Posterior cingulate gyrus (tissue), 11 donors: ENCODE data around the gene SLC25A12.
"Not testable (repeated sequence)": the region's sequence is repeated elsewhere in the genome, so short reads cannot be mapped to it uniquely, and the experiment has no call there.

Experiments used
- DNase-seq, 10 donors: peaks; one replicate each; pipeline versions ENCODE4 v3.0.0 to v3.0.0-alpha.2; 2020 to 2021; ENCODE audit warnings: mixed read lengths in 3 of 10
- intact Hi-C: fragments of 100-400 bp; cut with DNase I; formaldehyde crosslinking; loops from one replicate; pipeline ENCODE4 v1.15.1; 2023

The SLC25A12 gene

GRCh38 chr2:171794918-171795317, 99.1 kb downstream of the SLC25A12 start:
- no peak for DNase-seq
- intact Hi-C loops = no loop called here

DNA sequence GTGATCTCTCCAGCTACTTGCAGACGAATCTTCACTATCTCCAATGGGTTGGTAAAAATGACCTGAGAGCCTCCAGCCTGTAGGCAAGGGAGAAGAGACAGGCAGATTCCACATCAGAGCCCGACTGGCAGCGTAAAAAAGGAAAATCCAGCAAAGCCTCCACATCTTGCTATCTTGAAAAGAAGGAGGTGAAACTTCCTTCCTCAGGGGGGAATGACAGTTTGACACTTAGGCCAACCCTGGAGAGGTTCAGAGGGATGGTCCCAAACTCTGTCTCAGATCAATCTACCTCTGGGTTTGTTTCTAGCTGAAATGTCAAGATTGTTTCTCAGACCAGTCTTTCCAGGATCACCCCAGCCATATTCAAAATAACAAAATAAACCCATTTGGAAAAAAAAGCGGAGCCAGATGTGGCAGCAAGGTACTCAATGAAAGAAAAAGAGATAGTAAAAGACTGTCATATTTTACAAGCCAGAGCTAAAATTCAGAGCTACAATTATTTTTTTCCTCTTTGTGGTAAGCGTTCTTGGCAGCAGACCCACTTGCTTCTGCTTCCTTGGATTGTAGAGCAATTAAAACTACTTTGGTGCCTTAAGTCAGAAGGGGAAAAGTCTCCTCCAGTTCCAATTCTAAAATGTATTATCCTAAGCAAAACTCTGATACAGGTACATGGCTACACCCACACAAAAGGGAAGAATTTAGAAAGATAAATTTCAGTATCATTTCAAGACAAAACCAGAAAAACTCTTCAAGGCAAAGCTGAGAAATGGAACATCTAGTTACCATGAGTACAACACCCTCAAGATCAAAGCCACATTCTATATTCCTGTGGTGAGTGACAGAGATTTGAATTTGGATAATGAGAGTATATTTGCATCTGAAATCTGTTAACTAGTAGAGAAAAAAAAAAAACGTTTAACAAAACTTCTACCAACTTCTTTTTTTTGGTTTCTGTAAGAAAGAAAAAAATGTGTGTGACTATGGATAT, 100.1 kb downstream of the SLC25A12 start:
- DNase-seq = no peak
- intact Hi-C loops = no loop called here

- DNase-seq = no peak
- intact Hi-C loops = no loop called here
Measured at GRCh38 chr2:171792886-171793580, 101.0 kb downstream of the SLC25A12 start.

DNA sequence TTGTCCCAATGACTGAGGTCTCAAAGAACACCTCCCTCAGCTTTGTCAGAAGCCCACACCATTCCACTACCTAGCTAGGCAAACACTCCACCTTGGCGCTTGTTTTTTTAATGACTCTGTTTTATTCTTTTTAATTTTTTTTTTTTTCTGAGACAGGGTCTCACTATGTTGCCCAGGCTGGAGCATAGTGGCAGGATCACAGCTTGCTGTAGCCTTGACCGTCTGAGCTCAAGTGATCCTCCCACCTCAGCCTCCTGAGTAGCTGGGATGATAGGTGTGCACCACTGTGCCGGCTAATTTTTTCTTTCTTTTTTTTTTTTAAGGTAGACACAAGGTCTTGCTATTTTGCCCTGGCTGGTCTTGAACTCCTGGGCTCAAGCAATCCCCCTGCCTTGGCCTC, 101.9 kb downstream of the SLC25A12 start:
- intact Hi-C loops = no loop called here
- DNase-seq = no peak

GRCh38 chr2:171791361-171791760, 102.7 kb downstream of the SLC25A12 start:
- DNase-seq = no peak
- intact Hi-C loops = no loop called here

GRCh38 chr2:171789956-171790355, 104.1 kb downstream of the SLC25A12 start:
- DNase-seq = no peak
- intact Hi-C loops = no loop called here

- no peak for DNase-seq
- intact Hi-C loops = no loop called here
Measured at GRCh38 chr2:171788316-171788993, 105.6 kb downstream of the SLC25A12 start.

DNA sequence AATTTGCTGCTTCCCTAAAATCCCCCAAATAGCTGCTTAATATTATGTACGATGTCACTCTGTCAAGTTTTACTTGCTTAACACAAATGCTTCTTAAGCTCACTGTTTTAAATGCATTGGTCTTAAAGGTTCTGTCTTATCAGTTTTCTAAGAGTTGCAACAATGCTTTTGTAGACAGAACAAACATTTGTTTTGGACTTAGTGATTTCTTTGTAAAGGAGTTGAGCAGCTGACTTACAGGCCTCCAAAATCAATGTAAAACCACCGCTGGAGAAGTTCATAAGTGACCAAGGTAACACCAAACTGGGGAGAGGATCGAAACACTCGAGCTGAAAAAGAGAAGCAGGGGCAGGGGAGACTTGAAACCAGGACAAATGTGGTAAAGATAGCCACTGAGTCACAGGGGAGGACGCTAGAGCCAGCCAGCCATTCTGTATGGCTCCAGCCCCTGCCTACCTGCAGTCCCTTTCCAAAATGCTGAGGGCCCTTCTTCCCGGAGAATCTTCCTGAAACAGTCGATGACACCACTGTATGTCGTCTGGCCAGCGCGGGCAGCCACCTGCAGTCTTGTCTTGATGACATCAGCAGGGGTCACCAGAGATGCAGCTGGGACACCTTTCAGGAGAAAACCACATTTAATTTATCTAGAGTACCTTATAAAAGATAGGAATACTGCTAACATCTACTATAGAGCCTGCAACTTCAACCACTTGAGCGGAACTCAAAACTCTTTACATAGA, 106.5 kb downstream of the SLC25A12 start:
- intact Hi-C loops = no loop called here
- DNase-seq = no peak

GRCh38 chr2:171785450-171785849, 108.6 kb downstream of the SLC25A12 start:
- intact Hi-C loops = no loop called here
- no peak for DNase-seq

GRCh38 chr2:171778515-171778914, 115.5 kb downstream of the SLC25A12 start:
- no peak for DNase-seq
- intact Hi-C loops = no loop called here

DNA sequence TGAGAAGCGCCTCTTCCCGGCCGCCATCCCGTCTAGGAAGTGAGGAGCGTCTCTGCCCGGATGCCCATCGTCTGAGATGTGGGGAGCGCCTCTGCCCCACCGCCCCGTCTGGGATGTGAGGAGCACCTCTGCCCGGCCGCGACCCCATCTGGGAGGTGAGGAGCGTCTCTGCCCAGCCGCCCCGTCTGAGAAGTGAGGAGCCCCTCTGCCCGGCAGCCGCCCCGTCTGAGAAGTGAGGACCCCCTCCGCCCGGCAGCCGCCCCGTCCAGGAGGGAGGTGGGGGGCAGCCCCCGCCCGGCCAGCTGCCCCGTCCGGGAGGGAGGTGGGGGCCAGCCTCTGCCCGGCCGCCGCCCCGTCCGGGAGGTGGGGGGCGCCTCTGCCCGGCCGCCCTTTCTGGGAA, 119.5 kb downstream of the SLC25A12 start:
- DNase-seq, intact Hi-C loops: not testable (repeated sequence)

- intact Hi-C loops = no loop called here
Measured at GRCh38 chr2:171772373-171772772, 121.7 kb downstream of the SLC25A12 start.

GRCh38 chr2:171771463-171771862, 122.6 kb downstream of the SLC25A12 start:
- intact Hi-C loops = no loop called here

More at GRCh38 chr2:171772373-171772772, 121.7 kb downstream of the SLC25A12 start:
- no peak for DNase-seq

GRCh38 chr2:171763602-171764001, 130.4 kb downstream of the SLC25A12 start:
- no peak for DNase-seq
- intact Hi-C loops = no loop called here

More at GRCh38 chr2:171771463-171771862, 122.6 kb downstream of the SLC25A12 start:
- DNase-seq = no peak

- intact Hi-C loops = no loop called here
Measured at GRCh38 chr2:171762879-171763573, 131.0 kb downstream of the SLC25A12 start.

DNA sequence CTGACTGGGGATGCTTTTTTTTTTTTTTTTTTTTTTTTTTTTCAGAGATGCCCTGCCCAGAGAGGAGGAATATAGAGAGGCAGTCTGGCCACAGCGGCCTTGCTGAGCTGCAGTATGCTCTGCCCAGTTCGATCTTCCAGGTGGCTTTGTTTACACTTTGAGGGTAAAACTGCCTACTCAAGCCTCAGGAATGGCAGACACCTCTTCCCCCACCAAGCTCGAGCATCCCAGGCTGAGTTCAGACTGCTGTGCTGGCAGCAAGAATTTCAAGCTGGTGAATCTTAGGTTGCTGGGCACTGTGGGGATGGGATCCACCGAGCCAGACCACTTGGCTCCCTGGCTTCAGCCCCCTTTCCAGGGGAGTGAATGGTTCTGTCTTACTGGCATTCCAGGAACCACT, 132.9 kb downstream of the SLC25A12 start:
- intact Hi-C loops, DNase-seq: not testable (repeated sequence)

More at GRCh38 chr2:171762879-171763573, 131.0 kb downstream of the SLC25A12 start:
- no peak for DNase-seq

- intact Hi-C loops, DNase-seq: not testable (repeated sequence)
Measured at GRCh38 chr2:171758762-171759161, 135.3 kb downstream of the SLC25A12 start.

DNA sequence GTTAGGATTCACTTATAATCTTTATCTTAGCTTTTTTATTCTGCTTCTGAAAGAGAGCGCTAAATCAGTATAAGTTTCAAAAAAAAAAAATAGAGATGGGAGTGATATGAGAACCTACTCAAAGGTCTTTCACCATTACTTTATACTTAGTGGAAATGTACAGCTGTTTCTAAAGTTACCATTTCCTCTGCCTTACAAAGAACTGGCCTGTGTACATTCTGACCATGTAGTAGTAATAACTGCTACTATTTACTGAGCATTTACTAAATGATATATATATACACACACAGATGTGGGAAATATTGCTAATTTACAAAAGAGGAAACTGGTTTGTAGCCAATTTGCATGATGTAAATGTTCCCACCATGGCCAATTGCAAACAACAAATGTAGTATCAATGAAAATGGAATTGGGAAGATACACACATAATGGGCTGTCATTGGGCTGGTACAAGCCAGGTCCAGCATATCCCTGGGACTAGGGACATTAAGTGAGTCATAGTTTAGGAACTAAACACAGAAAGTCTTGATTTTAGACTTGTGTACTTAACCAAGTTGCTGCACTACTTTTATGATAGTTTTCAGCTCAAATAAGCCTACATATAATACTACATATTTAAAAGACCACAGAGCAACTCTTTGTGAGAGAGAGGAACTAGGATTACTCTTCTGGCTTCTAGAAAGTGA, 139.6 kb downstream of the SLC25A12 start:
- no peak for DNase-seq
- intact Hi-C loops = no loop called here

DNA sequence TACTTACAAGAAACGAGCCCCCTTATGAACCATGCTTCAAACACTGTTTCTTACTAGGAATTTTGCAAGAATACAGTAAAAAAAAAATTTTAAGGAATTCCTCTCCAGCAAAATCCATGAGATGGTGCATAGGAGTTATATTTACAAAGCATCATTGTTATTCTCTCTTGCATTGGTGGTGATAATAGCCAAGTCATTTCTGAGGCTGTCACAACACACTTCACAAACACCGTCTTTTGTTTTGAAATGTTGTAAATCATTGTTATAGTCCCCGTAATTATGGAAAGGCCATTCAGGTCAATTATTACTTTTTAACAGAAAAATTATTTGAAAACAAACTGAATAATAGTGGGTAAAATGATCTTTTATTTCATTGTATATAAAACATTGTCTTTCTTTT, 146.7 kb downstream of the SLC25A12 start:
- no peak for DNase-seq
- intact Hi-C loops = no loop called here
